ENCODE results near the gene TNFRSF1A. TPM values are rescaled to one million over a fixed set of nuclear protein-coding genes. Genes with fewer than 3 reads are reported as not detected.

The TNFRSF1A gene
- total and polyA plus RNA-seq, 2 of the 13 experiments (the other 11 are each of a cell fraction or from before 2014, with no cell fraction given) = 41.5 to 61.2 TPM

- TF ChIP-seq ZNF703 (CRISPR knock-in tag; IDR thresholded peaks at IDR 0.05; ENCODE audit: borderline replicate concordance) (no peak), RFXANK (CRISPR knock-in tag; IDR thresholded peaks at IDR 0.05) (no peak), ZNF20 (CRISPR knock-in tag; IDR thresholded peaks at IDR 0.05) (no peak), ZFY (CRISPR knock-in tag; IDR thresholded peaks at IDR 0.05) (no peak; the same call in 1 of the 2 replicates), ZNF468 (CRISPR knock-in tag; IDR thresholded peaks at IDR 0.05) (no peak), RBAK (CRISPR knock-in tag; IDR thresholded peaks at IDR 0.05) (no peak), ZNF160 (CRISPR knock-in tag; IDR thresholded peaks at IDR 0.05) (peak; percentile 54), ZSCAN22 (CRISPR knock-in tag; IDR thresholded peaks at IDR 0.05) (no peak), HNRNPH1 (optimal IDR thresholded peaks at IDR 0.05; ENCODE audit: low read depth, low read length) (peak; percentile 66), ZNF83 (CRISPR knock-in tag; IDR thresholded peaks at IDR 0.05; ENCODE audit: borderline replicate concordance) (no peak), PCBP2 (optimal IDR thresholded peaks at IDR 0.05; ENCODE audit: low read depth, low read length, poor library complexity, severe bottlenecking) (peak; percentile 22), GATAD2A (CRISPR knock-in tag; IDR thresholded peaks at IDR 0.05) (no peak; the same call in 1 of the 2 replicates), FOXJ3 (CRISPR knock-in tag; IDR thresholded peaks at IDR 0.05; ENCODE audit: borderline replicate concordance) (no peak), PHB2 (IDR thresholded peaks at IDR 0.05; ENCODE audit: partially characterized antibody) (no peak), PRDM15 (CRISPR knock-in tag; IDR thresholded peaks at IDR 0.05) (peak; percentile 91), AKAP8 (CRISPR knock-in tag; IDR thresholded peaks at IDR 0.05) (peak; percentile 85), ZNF549 (CRISPR knock-in tag; IDR thresholded peaks at IDR 0.05) (no peak), TRIM24 (CRISPR knock-in tag; IDR thresholded peaks at IDR 0.05) (no peak), PRMT3 (CRISPR knock-in tag; IDR thresholded peaks at IDR 0.05; ENCODE audit: borderline replicate concordance, low read depth) (no peak), MIER2 (CRISPR knock-in tag; IDR thresholded peaks at IDR 0.05) (no peak), HES4 (CRISPR knock-in tag; IDR thresholded peaks at IDR 0.05; ENCODE audit: borderline replicate concordance) (peak; percentile 14; the same call in 1 of the 2 replicates), CREB1 (IDR thresholded peaks at IDR 0.05) (no peak), CREB1 (CRISPR knock-in tag; IDR thresholded peaks at IDR 0.05) (peak; percentile 61), MED8 (CRISPR knock-in tag; IDR thresholded peaks at IDR 0.05; ENCODE audit: insufficient replicate concordance) (no peak), SNRNP70 (IDR thresholded peaks at IDR 0.05; ENCODE audit: low read depth, low read length) (no peak), ZBTB1 (CRISPR knock-in tag; IDR thresholded peaks at IDR 0.05; ENCODE audit: borderline replicate concordance) (no peak), TERF1 (CRISPR knock-in tag; IDR thresholded peaks at IDR 0.05) (no peak), REXO4 (CRISPR knock-in tag; IDR thresholded peaks at IDR 0.05; ENCODE audit: borderline replicate concordance) (no peak), BHLHE40 (IDR thresholded peaks at IDR 0.05; ENCODE audit: low read length) (no peak; the same call in 1 of the 2 replicates)
Observed at GRCh38 chr12:6336079-6336888, 5.6 kb downstream of the TNFRSF1A start (continued).
